Gastroesophageal sphincter (tissue), 4 donors: ENCODE measurements around the gene IRF5. TPM values are rescaled to one million over a fixed set of nuclear protein-coding genes. Genes with fewer than 3 reads are reported as not detected.
"Not testable (repeated sequence)": the region's sequence is repeated elsewhere in the genome, so short reads cannot be mapped to it uniquely, and the experiment has no call there.

Experiments
- ATAC-seq: fragments of 150-250 bp; one replicate; pipeline ENCODE4 v1.9.1; 2016; ENCODE audit warnings: mild to moderate bottlenecking, moderate library complexity
- H3K27ac ChIP-seq, 4 donors: fragments of 200-600 bp; sonication (generic) in 3 of 4; 1 replicate in 3 of 4; 2 replicates in 1 of 4; pipeline ENCODE4 v1.5.1; 2016 to 2019
- H3K27me3 ChIP-seq: fragments of 200-600 bp; sonication (generic); one replicate; pipeline ENCODE4 v1.5.1; 2019
- H3K36me3 ChIP-seq, 2 donors: fragments of 200-600 bp; sonication (generic); one replicate each; pipeline ENCODE4 v1.5.1; 2019; ENCODE audit warnings: control low read depth in 1 of 2
- H3K4me1 ChIP-seq, 3 donors: fragments of 200-600 bp; sonication (generic); 1 replicate in 2 of 3; 2 replicates in 1 of 3; pipeline ENCODE4 v1.5.1; 2016 to 2019; ENCODE audit warnings: control low read depth in 2 of 3
- H3K4me3 ChIP-seq, 2 donors: fragments of 200-600 bp; sonication (generic); one replicate each; pipeline ENCODE4 v1.5.1; 2019; ENCODE audit warnings: mild to moderate bottlenecking in 1 of 2, moderate library complexity in 1 of 2
- H3K9me3 ChIP-seq, 3 donors: fragments of 200-600 bp; sonication (generic); one replicate each; pipeline ENCODE4 v1.5.1; 2017 to 2019; ENCODE audit warnings: control low read depth in 2 of 3
- CTCF ChIP-seq, 4 experiments: fragments of 200-600 bp in 2 of 4; fragments of 450-650 bp in 2 of 4; sonication (generic) in 1 of 4; IDR thresholded peaks; one replicate each; pipeline ENCODE4 v1.5.1; 2017 to 2019; ENCODE audit warnings: antibody characterized with exemption in 4 of 4, mild to moderate bottlenecking in 2 of 4, moderate library complexity in 2 of 4
- EP300 ChIP-seq: sonication (generic); formaldehyde crosslinking; IDR thresholded peaks from one replicate; pipeline ENCODE4 v1.6.1; 2017; ENCODE audit warnings: antibody characterized with exemption, mild to moderate bottlenecking
- POLR2A ChIP-seq, 2 donors: fragments of 450-650 bp; IDR thresholded peaks; one replicate each; pipeline ENCODE4 v1.6.1; 2017; ENCODE audit warnings: antibody characterized with exemption in 2 of 2, mild to moderate bottlenecking in 2 of 2, moderate library complexity in 1 of 2
- POLR2AphosphoS5 ChIP-seq: sonication (generic); formaldehyde crosslinking; IDR thresholded peaks from one replicate; pipeline ENCODE4 v1.6.1; 2017; ENCODE audit warnings: antibody characterized with exemption
- WGBS, 2 donors: methylation state at CpG; one replicate each; pipeline ENCODE4 v1.1.5; 2018; ENCODE audit warnings: low coverage in 1 of 2; 5-methylcytosine and 5-hydroxymethylcytosine counted together
- total RNA-seq, 4 donors: library from RNA; depleted of rRNA; stranded (reverse); fragments of >200 nt; gene quantifications; one replicate each; pipeline ENCODE4 v1.1.0, GENCODE V29; 2016

The IRF5 gene
- total RNA-seq, 4 donors from 2014 or later: 6.6 to 10.1 (median 8.2) TPM

DNA sequence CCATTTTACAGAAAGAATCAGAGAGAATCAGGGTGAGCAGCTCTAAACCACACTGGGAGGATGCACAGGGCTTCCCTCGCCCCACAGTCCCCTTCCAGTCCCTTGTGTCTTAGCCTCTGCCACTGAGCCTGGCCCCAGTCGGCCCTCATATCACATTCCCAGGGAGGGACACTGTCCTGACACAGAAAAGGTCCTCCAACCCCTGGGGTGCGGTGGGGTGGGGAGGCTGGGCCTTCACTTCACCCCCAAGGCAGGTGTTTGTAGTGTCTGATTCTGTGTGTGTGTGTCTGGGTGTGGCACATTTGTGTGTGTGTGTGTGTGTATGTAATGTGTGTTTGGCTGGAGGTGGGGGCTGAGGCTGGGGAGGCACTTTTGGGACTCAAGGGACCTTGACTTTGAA, 25.4 kb upstream of the IRF5 start:
- TF ChIP-seq POLR2A (IDR thresholded peaks at IDR 0.05) (no peak), POLR2AphosphoS5 (no peak), CTCF (IDR thresholded peaks at IDR 0.05) (no peak)
- 58 to 100% methylated on average over 1 to 2 of the region's 3 CpGs for WGBS, 2 donors
- no peaks in the 10 kb centered on the region for H3K9me3 ChIP-seq
- peaks cover 0 to 33% (median 12%) of the 10 kb centered on the region in 3 donors for H3K4me1 ChIP-seq
- H3K27ac ChIP-seq: no peak overlapping the region
- no peak overlapping the region for H3K4me3 ChIP-seq
- peaks cover 82% of the 10 kb centered on the region for H3K27me3 ChIP-seq
- ATAC-seq: no peak
- no peaks in the 10 kb centered on the region for H3K36me3 ChIP-seq

DNA sequence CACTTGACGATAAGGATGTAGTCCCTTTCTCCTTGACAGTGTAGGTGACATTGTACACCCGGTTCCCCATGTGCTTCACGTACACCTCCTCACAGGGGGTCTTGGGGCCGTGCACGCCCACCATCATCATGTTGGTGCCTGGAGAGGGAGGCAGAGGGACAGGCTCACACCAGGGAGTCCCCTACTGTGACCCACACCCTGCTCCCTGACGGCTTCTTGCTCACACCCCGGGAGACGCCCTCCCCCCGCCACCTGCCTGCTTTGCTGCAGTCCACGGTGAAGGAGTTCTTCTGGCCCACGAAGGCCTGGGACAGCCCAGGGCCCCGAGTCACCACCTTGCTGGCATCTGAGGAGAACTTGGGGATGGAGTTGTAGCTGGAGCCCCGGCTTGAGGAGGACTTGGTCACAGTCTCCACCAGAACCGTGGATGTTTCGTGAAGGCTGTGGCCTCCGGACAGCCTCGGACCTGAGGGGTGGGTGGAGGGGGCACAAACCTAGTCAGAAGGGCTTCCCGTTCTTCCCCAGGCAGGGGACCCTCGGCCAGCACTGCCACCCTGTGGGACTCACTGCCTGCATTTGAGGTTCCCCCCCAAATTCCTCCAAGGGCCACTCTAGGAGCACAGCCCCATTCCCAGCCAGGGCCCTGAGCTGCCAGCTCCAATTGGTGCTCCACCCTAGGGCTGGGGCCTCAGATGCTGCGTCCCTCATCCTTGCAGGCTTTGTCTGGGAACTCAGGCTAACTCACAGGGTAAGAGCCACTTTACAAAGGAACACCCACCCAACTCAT, 24.8 kb upstream of the IRF5 start:
- WGBS, 2 donors: no CpG with 5 or more reads among the region's 20 CpGs
- peaks cover 79% of the 10 kb centered on the region for H3K27me3 ChIP-seq
- H3K9me3 ChIP-seq, H3K36me3 ChIP-seq, ATAC-seq, H3K4me3 ChIP-seq, H3K27ac ChIP-seq: not testable (repeated sequence)
- H3K4me1 ChIP-seq: peaks cover 0 to 33% (median 12%) of the 10 kb centered on the region in 3 donors

- WGBS, 2 donors: 83% methylated on average over 1 of the region's 10 CpGs; no CpG with 5 or more reads in 1 of the 2 donors
- Histone ChIP-seq H3K4me3 (no peak overlapping the region), H3K27me3 (peaks cover 74% of the 10 kb centered on the region), H3K9me3 (no peaks in the 10 kb centered on the region), H3K36me3 (no peaks in the 10 kb centered on the region), H3K27ac (no peak overlapping the region), H3K4me1 (peaks cover 0 to 33% (median 12%) of the 10 kb centered on the region in 3 donors)
- ATAC-seq: no peak
- no peak for TF ChIP-seq POLR2AphosphoS5
- TF ChIP-seq POLR2A (IDR thresholded peaks at IDR 0.05): no peak
- TF ChIP-seq CTCF (IDR thresholded peaks at IDR 0.05): no peak
- TF ChIP-seq EP300: no peak
Observed at GRCh38 chr7:128913870-128914565, 23.7 kb upstream of the IRF5 start.

GRCh38 chr7:128914566-128915151, 23.1 kb upstream of the IRF5 start:
- Histone ChIP-seq H3K27me3 (peaks cover 67% of the 10 kb centered on the region), H3K36me3 (no peaks in the 10 kb centered on the region), H3K9me3 (no peaks in the 10 kb centered on the region), H3K4me1 (peaks cover 0 to 27% (median 12%) of the 10 kb centered on the region in 3 donors), H3K27ac (no peak overlapping the region), H3K4me3 (peak overlapping the region in 1 of 2 donors; percentile 37)
- TF ChIP-seq POLR2A (IDR thresholded peaks at IDR 0.05): no peak
- TF ChIP-seq CTCF (IDR thresholded peaks at IDR 0.05): no peak
- TF ChIP-seq EP300: no peak
- WGBS, 2 donors: 63 to 64% methylated on average over 2 to 3 of the region's 11 CpGs
- no peak for ATAC-seq

- peaks cover 60% of the 10 kb centered on the region for H3K27me3 ChIP-seq
- H3K27ac ChIP-seq: no peak overlapping the region
- TF ChIP-seq CTCF (IDR thresholded peaks at IDR 0.05): no peak
- TF ChIP-seq EP300: no peak
- TF ChIP-seq POLR2A (IDR thresholded peaks at IDR 0.05): no peak
- TF ChIP-seq POLR2AphosphoS5: no peak
Observed at GRCh38 chr7:128915271-128915819, 22.4 kb upstream of the IRF5 start.

More at GRCh38 chr7:128915271-128915819, 22.4 kb upstream of the IRF5 start:
- Histone ChIP-seq H3K9me3 (no peaks in the 10 kb centered on the region), H3K4me3 (peak overlapping the region in 1 of 2 donors; percentile 37), H3K4me1 (peaks cover 0 to 20% (median 6%) of the 10 kb centered on the region in 3 donors), H3K36me3 (no peaks in the 10 kb centered on the region)
- no peak for ATAC-seq
- 1% methylated on average over 10 of the region's 34 CpGs; no CpG with 5 or more reads in 1 of the 2 donors for WGBS, 2 donors
